Trophoblast cell (in vitro differentiated cells and primary cell): ENCODE results near the gene UST.

Experiments used
- DNase-seq, 2 donors: peaks; one replicate each; pipeline ENCODE4 v3.0.0-alpha.2; 2016
- H2AFZ ChIP-seq: 2 replicates; pipeline ENCODE4 v1.6.1; 2013; ENCODE audit warnings: low read length, moderate library complexity, mild to moderate bottlenecking; ENCODE audit not compliant: insufficient read depth, poor library complexity
- H2AK5ac ChIP-seq: 2 replicates; pipeline ENCODE4 v1.6.1; 2013; ENCODE audit warnings: mild to moderate bottlenecking, low read length
- H2BK120ac ChIP-seq: 2 replicates; pipeline ENCODE4 v1.6.1; 2013; ENCODE audit warnings: low read length, mild to moderate bottlenecking, moderate library complexity; ENCODE audit not compliant: insufficient read depth, poor library complexity
- H2BK12ac ChIP-seq: 2 replicates; pipeline ENCODE4 v1.6.1; 2013; ENCODE audit warnings: mild to moderate bottlenecking, low read length, moderate library complexity
- H2BK5ac ChIP-seq: 2 replicates; pipeline ENCODE4 v1.6.1; 2013; ENCODE audit warnings: low read length, low read depth, moderate library complexity, mild to moderate bottlenecking; ENCODE audit not compliant: poor library complexity
- H3K14ac ChIP-seq: 2 replicates; pipeline ENCODE4 v1.6.1; 2013; ENCODE audit warnings: mild to moderate bottlenecking, low read length
- H3K18ac ChIP-seq: 2 replicates; pipeline ENCODE4 v1.6.1; 2013; ENCODE audit warnings: mild to moderate bottlenecking, low read length
- H3K23ac ChIP-seq: 2 replicates; pipeline ENCODE4 v1.6.1; 2013; ENCODE audit warnings: low read length
- H3K27ac ChIP-seq: 2 replicates; pipeline ENCODE4 v1.5.1; 2013; ENCODE audit warnings: low read depth, mild to moderate bottlenecking, inconsistent platforms, low read length, moderate library complexity
- H3K27me3 ChIP-seq: 2 replicates; pipeline ENCODE4 v1.6.1; 2013; ENCODE audit warnings: inconsistent platforms, mild to moderate bottlenecking, low read length, moderate library complexity; ENCODE audit not compliant: insufficient read depth
- H3K36me3 ChIP-seq, 2 experiments: 1 replicate in 1 of 2; 2 replicates in 1 of 2; pipeline ENCODE4 v1.6.1; 2013; ENCODE audit warnings: low read length in 2 of 2, mild to moderate bottlenecking in 2 of 2, moderate library complexity in 1 of 2; ENCODE audit not compliant: insufficient read depth in 2 of 2, control insufficient read depth in 1 of 2
- H3K4ac ChIP-seq: 2 replicates; pipeline ENCODE4 v1.6.1; 2013; ENCODE audit warnings: low read depth, mild to moderate bottlenecking, low read length, moderate library complexity
- H3K4me1 ChIP-seq, 2 experiments: 1 replicate in 1 of 2; 2 replicates in 1 of 2; pipeline ENCODE4 v1.6.1; 2013; ENCODE audit warnings: low read length in 2 of 2, mild to moderate bottlenecking in 2 of 2, moderate library complexity in 1 of 2; ENCODE audit not compliant: insufficient read depth in 2 of 2, control insufficient read depth in 1 of 2
- H3K4me2 ChIP-seq: 2 replicates; pipeline ENCODE4 v1.6.1; 2013; ENCODE audit warnings: inconsistent platforms, mild to moderate bottlenecking, low read length, moderate library complexity
- H3K4me3 ChIP-seq: 2 replicates; pipeline ENCODE4 v1.5.1; 2013; ENCODE audit warnings: mild to moderate bottlenecking, low read depth, low read length, inconsistent platforms
- H3K79me1 ChIP-seq: one replicate; pipeline ENCODE4 v1.6.1; 2013; ENCODE audit warnings: low read length
- H3K79me2 ChIP-seq: 2 replicates; pipeline ENCODE4 v1.6.1; 2013; ENCODE audit warnings: low read length, mild to moderate bottlenecking; ENCODE audit not compliant: control insufficient read depth, insufficient read depth, poor library complexity
- H3K9ac ChIP-seq: 2 replicates; pipeline ENCODE4 v1.6.1; 2013; ENCODE audit warnings: mild to moderate bottlenecking, low read length
- H3K9me3 ChIP-seq: 2 replicates; pipeline ENCODE4 v1.6.1; 2013; ENCODE audit warnings: low read depth, mild to moderate bottlenecking, control low read depth, inconsistent platforms, low read length; ENCODE audit not compliant: insufficient read depth
- H4K12ac ChIP-seq: 2 replicates; pipeline ENCODE4 v1.6.1; 2013; ENCODE audit warnings: low read depth, mild to moderate bottlenecking, low read length, moderate library complexity
- H4K8ac ChIP-seq: 2 replicates; pipeline ENCODE4 v1.6.1; 2013; ENCODE audit warnings: low read depth, mild to moderate bottlenecking, low read length, moderate library complexity
- H4K91ac ChIP-seq: one replicate; pipeline ENCODE4 v1.6.1; 2013; ENCODE audit warnings: low read depth, mild to moderate bottlenecking, low read length, moderate library complexity
- WGBS: extraction: QIAGEN DNeasy Blood & Tissue Kit; methylation state at CpG from one replicate; pipeline ENCODE4 v1.1.7; 2013; ENCODE audit warnings: missing lambda C conversion rate; ENCODE audit not compliant: insufficient read length, insufficient coverage; ENCODE audit errors: extremely low coverage; 5-methylcytosine and 5-hydroxymethylcytosine counted together

The UST gene

DNA sequence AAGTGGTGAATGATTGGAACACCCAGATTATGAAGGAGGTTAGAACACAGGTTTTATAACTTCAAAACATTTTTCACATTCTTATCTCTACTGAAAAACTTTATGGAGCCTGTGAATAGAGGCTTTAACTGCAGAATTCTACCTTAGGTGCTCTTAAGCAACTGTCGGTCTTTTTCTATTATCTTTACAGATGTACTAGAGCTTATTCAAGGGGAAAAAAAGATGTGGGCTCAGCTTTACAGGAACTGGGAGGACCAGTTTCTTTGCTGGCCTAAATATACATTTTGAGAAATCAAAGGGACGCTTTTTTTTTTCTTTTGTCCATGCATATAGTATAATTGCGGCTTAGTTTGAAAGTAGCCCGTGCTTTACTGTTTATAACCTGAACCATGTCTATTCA, 58.9 kb downstream of the UST start:
- H3K14ac ChIP-seq = no peak overlapping the region
- H2BK5ac ChIP-seq = no peak overlapping the region
- H4K8ac ChIP-seq = no peak overlapping the region
- H3K4me1 ChIP-seq = no peaks in the 10 kb centered on the region
- WGBS = no CpG with 5 or more reads among the region's 4 CpGs
- no peaks in the 10 kb centered on the region for H3K79me1 ChIP-seq
- H3K4me2 ChIP-seq = no peak overlapping the region
- no peak overlapping the region for H2AK5ac ChIP-seq
- no peak overlapping the region for H2AFZ ChIP-seq
- no peak overlapping the region for H3K18ac ChIP-seq
- no peak overlapping the region for H4K91ac ChIP-seq
- H3K36me3 ChIP-seq = no peaks in the 10 kb centered on the region
- H3K27me3 ChIP-seq = no peaks in the 10 kb centered on the region
- H3K9me3 ChIP-seq = peaks cover 2% of the 10 kb centered on the region
- no peak overlapping the region for H2BK12ac ChIP-seq
- H3K4ac ChIP-seq = no peak overlapping the region
- no peak overlapping the region for H2BK120ac ChIP-seq
- no peaks in the 10 kb centered on the region for H3K79me2 ChIP-seq
- no peak overlapping the region for H3K4me3 ChIP-seq
- H4K12ac ChIP-seq = no peak overlapping the region
- no peak overlapping the region for H3K9ac ChIP-seq
- no peak overlapping the region for H3K23ac ChIP-seq
- DNase-seq = peak; percentile 20 to 76
- H3K27ac ChIP-seq = no peak overlapping the region

DNA sequence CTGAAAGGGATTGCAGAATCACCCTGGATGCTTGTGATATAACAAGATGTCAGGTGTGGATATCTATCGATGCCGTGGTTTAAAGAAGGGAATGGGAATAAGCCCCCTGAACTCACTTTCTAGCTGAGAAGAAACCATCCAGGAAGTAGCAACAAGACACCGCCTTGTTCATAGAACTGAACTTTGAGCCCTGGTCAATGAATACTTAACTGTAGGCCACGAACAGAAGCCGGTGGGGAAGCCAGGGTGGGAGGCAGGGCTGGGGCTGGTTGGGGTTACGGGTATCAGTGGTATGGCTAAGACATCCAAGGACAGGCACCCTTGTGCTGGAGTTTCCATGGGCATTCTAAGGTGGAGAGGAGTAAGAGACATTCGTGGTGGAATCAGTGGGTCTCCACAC, 61.0 kb downstream of the UST start:
- H2AK5ac ChIP-seq = no peak overlapping the region
- no peaks in the 10 kb centered on the region for H3K36me3 ChIP-seq
- no peak overlapping the region for H3K4ac ChIP-seq
- no CpG with 5 or more reads among the region's 7 CpGs for WGBS
- H3K18ac ChIP-seq = no peak overlapping the region
- H2BK5ac ChIP-seq = no peak overlapping the region
- peaks cover 4% of the 10 kb centered on the region for H3K9me3 ChIP-seq
- no peaks in the 10 kb centered on the region for H3K4me1 ChIP-seq
- no peak for DNase-seq
- no peaks in the 10 kb centered on the region for H3K79me1 ChIP-seq
- no peak overlapping the region for H4K8ac ChIP-seq
- H3K4me2 ChIP-seq = no peak overlapping the region
- no peak overlapping the region for H2AFZ ChIP-seq
- no peak overlapping the region for H4K12ac ChIP-seq
- no peak overlapping the region for H2BK120ac ChIP-seq
- no peak overlapping the region for H3K4me3 ChIP-seq
- no peaks in the 10 kb centered on the region for H3K27me3 ChIP-seq
- no peaks in the 10 kb centered on the region for H3K79me2 ChIP-seq
- no peak overlapping the region for H3K23ac ChIP-seq
- H3K14ac ChIP-seq = no peak overlapping the region
- no peak overlapping the region for H4K91ac ChIP-seq
- no peak overlapping the region for H3K9ac ChIP-seq
- no peak overlapping the region for H3K27ac ChIP-seq
- H2BK12ac ChIP-seq = no peak overlapping the region

DNA sequence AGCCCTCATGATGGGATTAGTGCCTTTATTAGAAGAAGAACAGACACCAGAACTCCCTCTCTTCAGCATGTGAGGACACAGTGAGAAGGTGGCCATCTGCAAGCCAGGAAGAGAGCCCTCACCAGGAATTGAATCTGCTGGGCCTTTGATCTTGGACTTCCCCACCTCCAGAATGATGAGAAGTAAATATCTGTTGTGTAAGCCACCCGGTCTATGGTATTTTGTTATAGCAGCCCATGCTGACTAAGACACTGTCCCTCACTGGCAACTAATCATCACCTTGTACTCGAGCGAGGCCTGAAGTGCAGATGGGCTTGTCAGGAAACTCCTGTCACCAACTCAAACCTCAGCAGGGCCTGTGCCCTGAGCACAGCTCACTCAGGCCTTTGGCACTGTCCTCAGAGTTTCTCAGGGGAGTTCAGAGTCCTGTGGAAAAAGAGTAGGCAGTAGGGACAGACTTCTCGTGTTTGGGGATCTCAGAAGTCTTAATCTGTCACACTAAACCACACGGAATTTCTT, 62.0 kb downstream of the UST start:
- WGBS = no CpG with 5 or more reads among the region's 5 CpGs
- Histone ChIP-seq H2BK5ac (no peak overlapping the region), H4K8ac (no peak overlapping the region), H3K4me3 (no peak overlapping the region), H3K4me2 (no peak overlapping the region), H4K91ac (no peak overlapping the region), H3K4ac (no peak overlapping the region), H3K36me3 (no peaks in the 10 kb centered on the region), H2BK120ac (no peak overlapping the region), H2AFZ (no peak overlapping the region), H2AK5ac (no peak overlapping the region), H3K9me3 (peaks cover 4% of the 10 kb centered on the region), H2BK12ac (no peak overlapping the region), H3K79me2 (no peaks in the 10 kb centered on the region), H3K27ac (no peak overlapping the region), H3K23ac (no peak overlapping the region), H3K79me1 (no peaks in the 10 kb centered on the region), H4K12ac (no peak overlapping the region), H3K14ac (no peak overlapping the region), H3K27me3 (no peaks in the 10 kb centered on the region), H3K4me1 (no peaks in the 10 kb centered on the region), H3K18ac (no peak overlapping the region), H3K9ac (no peak overlapping the region)
- no peak for DNase-seq

DNA sequence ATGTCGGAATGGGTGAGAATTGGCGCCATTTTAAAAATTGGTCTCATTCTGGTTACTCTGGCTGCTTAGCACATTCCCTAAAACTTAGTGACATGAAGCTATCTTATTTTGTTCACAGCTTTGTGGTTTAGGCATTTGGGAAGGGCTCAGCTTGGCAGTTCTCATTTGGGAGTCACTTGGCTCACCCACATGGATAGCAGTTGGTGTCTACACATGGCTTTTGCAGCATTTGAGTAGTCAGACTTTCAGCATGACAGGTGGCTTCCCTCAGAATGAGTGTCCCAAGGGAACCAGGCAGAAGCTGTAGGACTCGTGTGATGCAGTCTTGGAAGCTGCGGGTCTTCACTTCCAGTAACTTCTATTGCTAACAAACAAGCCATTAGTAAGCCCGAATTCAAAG, 64.6 kb downstream of the UST start:
- Histone ChIP-seq H3K27ac (no peak overlapping the region), H4K91ac (no peak overlapping the region), H4K8ac (no peak overlapping the region), H3K4me1 (no peaks in the 10 kb centered on the region), H3K4me3 (no peak overlapping the region), H2AK5ac (no peak overlapping the region), H2BK120ac (no peak overlapping the region), H3K79me1 (no peaks in the 10 kb centered on the region), H4K12ac (no peak overlapping the region), H2BK12ac (no peak overlapping the region), H2BK5ac (no peak overlapping the region), H3K18ac (no peak overlapping the region), H3K14ac (no peak overlapping the region), H3K36me3 (no peaks in the 10 kb centered on the region), H3K4me2 (no peak overlapping the region), H3K9me3 (peaks cover 4% of the 10 kb centered on the region), H3K23ac (no peak overlapping the region), H2AFZ (no peak overlapping the region), H3K27me3 (no peaks in the 10 kb centered on the region), H3K4ac (no peak overlapping the region), H3K9ac (no peak overlapping the region), H3K79me2 (no peaks in the 10 kb centered on the region)
- DNase-seq = no peak
- no CpG with 5 or more reads among the region's 5 CpGs for WGBS
